Activated CD8-positive, alpha-beta memory T cell treated with anti-CD3 and anti-CD28 coated beads for 1 hour (primary cell): ENCODE data around the gene CCNG2.
"Not testable (repeated sequence)": the region's sequence is repeated elsewhere in the genome, so short reads cannot be mapped to it uniquely, and the experiment has no call there.

ENCODE experiments used
- DNase-seq, 2 donors: peaks; one replicate each; pipeline ENCODE4 v3.0.0-alpha.2; 2020; ENCODE audit warnings: low read depth in 1 of 2; ENCODE audit errors: extremely low read depth in 1 of 2

CCNG2 gene, protein sequence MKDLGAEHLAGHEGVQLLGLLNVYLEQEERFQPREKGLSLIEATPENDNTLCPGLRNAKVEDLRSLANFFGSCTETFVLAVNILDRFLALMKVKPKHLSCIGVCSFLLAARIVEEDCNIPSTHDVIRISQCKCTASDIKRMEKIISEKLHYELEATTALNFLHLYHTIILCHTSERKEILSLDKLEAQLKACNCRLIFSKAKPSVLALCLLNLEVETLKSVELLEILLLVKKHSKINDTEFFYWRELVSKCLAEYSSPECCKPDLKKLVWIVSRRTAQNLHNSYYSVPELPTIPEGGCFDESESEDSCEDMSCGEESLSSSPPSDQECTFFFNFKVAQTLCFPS

DNA sequence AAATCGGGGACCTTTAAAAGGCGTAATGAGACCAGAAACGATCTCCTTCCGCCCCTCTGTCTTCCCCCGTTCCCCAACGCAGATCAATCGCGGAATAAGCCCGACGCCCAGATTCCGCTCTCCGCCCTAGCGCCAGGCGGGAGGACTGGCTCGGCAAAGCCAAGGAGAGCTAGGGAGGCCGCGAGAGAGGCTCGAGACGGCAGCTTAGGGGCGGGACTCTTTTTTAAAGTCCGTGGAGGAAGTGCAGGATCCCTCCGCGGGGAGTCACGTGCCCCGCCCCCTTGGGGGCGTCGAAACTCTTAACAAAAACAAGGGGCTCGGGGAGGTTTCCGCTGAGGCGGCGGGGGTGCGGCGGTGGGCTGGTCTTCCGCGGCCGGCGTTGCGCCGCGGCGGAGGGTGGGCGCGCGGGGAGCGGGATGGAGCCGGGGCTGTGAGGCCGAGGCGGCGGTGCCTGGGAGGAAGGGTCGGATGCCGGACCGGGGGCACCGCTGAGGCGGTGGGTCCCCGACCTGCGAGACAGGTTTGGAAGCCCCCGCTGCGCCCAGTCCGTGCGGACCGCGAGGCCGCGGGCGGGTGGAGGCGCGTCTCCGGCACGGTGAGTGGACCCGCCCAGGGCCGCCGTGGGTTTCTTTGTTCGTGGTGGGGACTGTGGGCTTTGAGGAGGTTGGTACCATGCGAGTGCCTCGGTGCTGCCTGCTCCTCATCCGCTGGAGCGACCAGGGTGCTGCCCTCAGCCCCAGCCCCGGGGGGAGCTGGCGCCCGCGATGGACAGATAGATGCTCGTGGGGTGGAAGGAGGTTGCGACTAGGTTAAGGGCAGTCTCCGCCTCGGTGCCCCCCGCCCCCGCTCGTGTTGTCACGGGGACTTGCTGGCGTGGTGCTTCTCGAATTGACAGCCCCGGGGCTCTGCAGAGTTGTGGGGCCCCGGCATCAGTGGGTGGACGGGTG is at the start of gene CCNG2:
CCNG2 (plus strand) TSS at position 296 of the 947 bp plus-strand sequence. CDS start 1,326 bp downstream, outside the sequence.
- DNase-seq: peak; percentile 61 to 73

DNA sequence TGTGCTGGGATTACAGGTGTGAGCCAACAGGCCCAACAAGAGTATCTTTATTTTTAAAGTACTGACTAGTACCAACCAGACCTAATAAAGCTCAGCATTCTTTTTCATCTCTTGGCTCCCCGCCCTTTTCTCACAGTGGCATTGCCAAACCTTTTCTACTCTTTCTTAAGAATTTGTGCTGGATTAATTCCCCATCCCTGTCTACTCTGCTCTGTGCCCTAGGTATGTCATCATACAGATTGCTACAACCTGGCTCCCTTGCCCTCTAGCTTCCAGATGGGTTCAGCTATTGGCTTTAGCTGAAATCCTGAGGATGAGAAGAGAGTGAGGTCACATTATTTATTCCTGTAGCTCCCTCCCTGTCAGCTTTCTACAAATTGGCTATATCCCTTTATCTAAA is 46.3 kb upstream of the CCNG2 start:
- no peak for DNase-seq

- DNase-seq: no peak
Measured at GRCh38 chr4:77113069-77113468, 43.9 kb upstream of the CCNG2 start.

GRCh38 chr4:77117721-77118120 is 39.3 kb upstream of the CCNG2 start:
- DNase-seq: no peak

GRCh38 chr4:77120886-77121508 is 36.0 kb upstream of the CCNG2 start:
- DNase-seq: no peak

DNA sequence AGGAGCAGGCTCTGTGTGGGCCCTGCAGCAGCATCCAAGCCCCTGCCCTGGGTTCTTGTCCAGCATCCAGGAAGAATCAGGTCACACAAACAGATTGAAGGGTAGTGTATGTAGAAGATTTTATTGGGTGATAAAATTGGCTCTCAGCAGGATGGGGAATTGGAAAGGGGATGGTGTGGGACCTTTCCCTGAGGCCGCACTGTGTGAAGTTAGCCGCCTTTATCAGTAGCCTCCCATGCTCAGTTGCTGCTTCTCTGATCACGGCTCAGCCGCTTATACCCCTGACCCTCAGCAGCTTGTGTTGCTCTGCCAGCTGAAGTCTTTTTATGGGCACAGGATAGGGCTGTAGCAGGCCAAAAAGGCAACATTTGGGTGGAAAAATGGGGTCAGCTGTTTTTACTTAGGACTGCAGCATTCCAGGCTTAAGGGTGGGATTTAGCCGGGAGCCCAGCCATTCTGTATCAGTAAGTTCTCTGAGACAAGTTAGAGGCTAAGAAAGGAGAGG is 35.2 kb upstream of the CCNG2 start:
- DNase-seq: no peak

DNA sequence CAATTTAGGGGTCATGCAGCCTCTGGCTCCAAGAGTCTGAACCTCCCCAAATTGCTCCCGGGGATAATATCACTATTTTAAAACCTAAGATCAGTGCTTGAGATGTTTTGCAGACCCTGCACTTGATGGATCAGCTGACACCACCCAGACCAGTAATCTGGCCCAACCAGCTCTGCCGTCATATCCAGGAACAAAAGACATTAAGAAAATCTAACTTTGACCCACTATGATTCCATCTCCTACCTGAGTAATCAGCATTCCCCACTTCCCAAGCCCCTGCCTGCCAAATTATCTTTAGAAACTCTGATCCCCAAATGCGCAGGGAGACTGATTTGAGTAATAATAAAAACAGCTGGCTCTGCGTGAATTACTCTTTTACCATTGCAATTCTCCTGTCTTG is 34.4 kb upstream of the CCNG2 start:
- no peak for DNase-seq

DNA sequence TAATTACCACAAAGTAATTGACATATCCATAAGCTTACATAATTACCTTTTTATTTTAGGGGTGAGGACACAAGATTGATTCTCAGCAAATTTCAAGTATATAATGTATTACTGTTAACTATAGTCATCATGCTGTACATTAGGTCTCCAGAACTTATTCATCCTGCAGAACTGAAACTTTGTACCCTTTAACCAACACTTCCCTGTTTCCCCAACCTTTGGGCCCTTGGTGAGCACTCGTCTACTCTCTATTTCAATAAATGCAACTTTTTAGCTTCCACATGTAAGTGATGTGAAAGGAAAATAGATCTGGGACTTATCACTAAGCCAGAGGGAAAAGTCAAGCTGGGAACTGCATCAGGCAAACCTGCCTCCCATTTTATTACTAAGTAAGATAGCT is 33.6 kb upstream of the CCNG2 start:
- DNase-seq: no peak

DNA sequence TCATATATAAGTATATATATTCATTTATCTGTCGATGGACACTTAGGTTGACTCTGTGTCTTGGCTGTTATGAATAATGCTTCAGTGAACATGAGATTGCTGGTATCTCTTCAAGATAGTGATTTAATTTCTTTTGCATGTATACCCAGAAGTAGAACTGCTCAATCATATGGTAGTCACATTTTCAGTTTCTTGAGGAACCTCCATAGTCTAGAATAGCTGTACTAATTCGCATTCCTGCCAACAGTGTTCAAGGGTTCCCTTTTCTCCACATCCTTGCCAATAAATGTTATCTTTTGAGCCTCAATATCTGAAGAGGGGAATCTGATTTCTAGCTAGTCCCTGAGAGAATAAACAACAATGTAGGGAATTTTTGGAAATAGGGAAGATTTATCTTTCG is 32.4 kb upstream of the CCNG2 start:
- DNase-seq: no peak

- no peak for DNase-seq
Measured at GRCh38 chr4:77125961-77126360, 31.0 kb upstream of the CCNG2 start.

- DNase-seq: no peak
Measured at GRCh38 chr4:77126809-77127208, 30.2 kb upstream of the CCNG2 start.

DNA sequence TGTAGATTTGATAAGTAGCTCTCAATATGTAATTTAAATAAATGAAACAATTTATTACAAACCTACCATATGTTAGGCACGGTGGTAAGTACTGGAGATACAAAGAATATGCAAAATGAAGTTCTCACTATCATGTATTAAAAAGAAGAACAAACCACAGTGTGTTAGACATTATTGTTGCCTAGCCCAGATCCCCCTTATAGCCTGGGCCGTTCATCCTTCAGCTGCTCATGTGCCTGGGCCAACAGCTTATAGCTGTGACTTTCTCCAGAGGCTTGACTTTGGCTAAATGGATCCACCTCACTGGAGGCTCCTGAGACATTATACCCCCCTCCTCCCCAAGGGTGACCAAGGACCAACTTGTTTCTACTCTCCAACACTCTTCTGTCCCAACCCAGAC is 29.8 kb upstream of the CCNG2 start:
- DNase-seq: no peak

DNA sequence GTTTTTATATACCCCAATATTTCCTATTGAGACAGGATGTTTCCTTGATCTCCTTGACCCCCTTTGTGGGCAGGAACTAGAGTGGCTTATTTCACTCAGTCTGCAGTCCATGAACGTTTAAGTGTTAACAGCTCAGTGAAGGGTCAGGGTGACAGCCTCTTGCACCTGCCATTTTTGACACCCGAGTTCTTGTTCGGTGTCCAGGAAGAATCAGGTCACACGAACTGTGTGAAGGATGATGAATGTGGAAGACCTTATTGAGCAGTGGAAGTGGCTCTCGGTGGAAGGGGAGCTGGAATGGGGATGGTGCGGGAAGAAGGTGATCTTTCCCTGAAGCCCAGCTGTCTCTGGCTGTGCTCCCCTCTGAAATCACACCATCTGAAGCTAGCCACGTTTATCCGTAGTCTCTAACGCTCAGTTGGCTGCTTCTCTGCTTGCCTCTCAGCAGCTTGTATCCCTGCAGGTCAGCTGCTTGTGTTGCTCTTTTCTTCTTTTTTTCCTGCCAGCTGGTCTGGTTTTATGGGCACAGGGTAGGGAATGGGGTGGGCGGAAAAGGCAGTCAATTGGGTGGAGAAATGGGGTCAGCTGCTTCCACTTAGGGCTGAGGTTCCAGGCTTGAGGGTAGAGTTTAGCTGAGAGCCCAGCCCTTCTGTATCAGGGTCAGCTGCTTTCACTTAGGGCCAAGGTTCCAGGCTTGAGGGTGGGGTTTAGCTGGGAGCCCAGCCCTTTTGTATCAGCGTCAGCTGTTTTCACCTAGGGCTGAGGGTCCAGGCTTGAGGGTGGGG is 29.0 kb upstream of the CCNG2 start:
- DNase-seq: no peak

DNA sequence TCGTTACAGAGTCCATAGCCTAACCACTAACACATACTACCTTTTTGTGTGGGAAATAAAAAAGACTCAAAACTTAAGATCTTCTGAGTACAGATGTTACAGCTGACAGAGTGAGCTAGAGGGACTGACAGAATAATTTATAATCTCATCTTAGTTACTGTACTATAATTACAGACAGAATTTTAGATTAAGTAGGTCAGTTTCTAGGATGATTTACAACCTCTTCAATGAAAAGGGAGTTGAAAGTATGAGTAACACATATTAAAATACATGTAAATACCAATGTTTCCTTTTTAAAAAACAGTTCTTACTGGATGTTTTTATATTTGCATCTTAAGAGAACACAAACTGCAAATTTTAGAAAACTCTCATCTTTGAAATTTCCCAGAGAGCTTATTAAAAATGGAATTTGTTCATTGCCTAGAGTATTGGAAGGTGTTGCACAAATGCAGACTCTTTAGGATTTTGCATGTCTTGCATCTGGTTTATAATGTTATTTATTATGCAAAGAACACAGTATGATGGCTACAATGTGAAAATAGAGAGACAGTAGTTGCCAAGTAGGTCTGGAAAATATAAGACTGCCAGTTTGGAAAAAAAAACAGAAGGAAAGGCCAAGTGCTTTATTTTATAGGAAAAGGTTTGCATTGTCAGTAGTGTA is 24.2 kb upstream of the CCNG2 start:
- DNase-seq: no peak

DNA sequence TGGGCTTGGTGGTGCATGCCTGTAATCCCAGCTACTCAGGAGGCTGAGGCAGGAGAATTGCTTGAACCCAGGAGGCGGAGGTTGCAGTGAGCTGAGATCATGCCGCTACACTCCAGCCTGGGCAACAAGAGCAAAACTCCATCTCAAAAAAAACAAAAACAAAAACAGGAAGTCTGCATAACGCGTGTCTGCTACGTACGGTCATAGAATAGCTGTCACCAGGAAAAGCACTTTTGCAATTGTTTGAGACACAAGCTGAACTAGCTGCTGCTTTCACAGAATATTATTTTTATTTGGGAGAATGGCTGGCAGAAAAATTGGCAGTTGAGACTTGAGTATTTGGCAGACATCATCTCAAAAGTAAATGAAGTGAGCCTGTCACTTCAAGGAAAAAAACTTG is 19.6 kb upstream of the CCNG2 start:
- DNase-seq: not testable (repeated sequence)

DNA sequence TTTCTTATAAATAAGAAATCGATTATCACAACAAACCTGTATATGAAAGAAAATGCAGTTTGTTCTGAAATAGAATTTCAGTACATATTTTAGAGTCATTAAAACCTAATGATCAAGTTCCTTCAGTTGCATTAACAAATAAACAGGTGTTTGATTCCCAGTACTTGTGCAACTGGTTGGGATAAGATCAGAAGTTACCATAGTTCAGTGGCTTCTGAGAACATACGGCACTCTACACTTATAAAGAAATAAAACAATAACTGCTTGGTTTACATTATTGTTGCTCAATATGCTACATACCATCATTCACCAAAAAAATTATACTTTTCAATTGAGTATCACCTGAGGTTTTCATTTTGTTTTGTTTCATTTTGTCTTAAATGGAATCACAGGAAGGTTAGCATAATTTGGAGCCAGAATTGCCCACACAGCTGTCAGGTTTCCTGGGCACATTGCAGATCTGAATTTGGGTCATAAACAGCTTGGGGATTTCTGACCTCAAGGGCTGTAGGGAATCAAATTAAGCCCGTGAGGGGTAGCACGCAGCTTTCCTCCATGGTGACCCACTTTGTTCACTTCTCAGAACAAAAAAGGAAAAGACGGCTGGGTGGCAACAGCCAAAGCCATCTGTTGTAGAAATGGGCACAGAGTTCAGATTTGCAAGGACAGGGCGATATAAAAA is 14.9 kb upstream of the CCNG2 start:
- DNase-seq: no peak

DNA sequence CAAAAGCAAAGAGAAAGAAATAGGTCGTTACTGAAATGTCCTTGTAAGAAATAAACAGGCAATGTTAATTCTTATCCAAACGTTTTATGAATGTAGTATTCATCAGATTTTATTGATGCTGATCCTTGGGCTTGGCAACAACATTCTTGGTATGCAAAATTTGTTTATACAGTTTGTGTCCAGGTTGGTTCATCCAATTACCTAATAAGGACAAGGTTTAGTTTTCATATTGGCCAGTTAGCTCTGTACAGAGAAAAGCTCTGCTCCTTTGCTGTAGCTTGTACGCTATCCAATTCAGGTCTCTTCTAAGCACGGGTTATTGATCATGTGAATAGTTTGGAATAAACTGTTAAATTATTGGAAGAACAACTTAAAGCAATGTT is 14.4 kb upstream of the CCNG2 start:
- no peak for DNase-seq

DNA sequence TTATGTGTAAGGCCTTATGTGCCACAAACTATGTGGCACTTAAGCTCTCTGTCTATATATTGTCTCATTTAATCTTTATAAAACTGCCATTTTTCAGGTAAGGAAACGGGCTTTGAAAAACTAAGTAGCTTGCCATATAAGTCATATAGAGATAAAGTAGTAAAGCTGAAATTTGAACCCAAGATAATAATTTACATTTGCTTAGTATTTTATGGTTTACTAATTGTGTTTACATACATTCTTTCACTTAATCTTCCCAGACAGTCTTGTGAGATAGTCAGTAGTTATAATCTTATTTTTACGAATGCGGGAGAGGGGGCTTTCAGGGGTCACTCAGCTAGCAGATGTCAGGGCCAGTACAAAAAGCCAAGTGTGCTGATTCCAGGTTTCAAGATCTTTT is 13.9 kb upstream of the CCNG2 start:
- no peak for DNase-seq

DNA sequence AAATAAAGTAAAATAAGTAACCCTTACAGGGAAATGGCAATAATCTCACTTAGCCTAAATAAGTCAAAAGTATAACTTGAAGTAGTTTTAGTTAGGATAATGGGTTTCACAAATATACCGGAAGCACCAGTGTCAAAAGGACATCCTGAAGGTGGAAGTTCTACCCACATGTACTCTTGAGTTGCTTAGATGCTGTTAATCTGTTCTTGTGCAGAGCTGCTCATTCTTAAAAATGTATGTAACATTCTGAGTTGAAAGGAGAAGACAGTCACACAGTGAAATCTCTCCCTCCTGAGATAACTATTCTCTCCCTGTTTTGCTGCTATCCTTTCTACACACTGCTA is 11.2 kb upstream of the CCNG2 start:
- DNase-seq: no peak
